ENCODE measurements around the gene PPP1R26.

The PPP1R26 gene

DNA sequence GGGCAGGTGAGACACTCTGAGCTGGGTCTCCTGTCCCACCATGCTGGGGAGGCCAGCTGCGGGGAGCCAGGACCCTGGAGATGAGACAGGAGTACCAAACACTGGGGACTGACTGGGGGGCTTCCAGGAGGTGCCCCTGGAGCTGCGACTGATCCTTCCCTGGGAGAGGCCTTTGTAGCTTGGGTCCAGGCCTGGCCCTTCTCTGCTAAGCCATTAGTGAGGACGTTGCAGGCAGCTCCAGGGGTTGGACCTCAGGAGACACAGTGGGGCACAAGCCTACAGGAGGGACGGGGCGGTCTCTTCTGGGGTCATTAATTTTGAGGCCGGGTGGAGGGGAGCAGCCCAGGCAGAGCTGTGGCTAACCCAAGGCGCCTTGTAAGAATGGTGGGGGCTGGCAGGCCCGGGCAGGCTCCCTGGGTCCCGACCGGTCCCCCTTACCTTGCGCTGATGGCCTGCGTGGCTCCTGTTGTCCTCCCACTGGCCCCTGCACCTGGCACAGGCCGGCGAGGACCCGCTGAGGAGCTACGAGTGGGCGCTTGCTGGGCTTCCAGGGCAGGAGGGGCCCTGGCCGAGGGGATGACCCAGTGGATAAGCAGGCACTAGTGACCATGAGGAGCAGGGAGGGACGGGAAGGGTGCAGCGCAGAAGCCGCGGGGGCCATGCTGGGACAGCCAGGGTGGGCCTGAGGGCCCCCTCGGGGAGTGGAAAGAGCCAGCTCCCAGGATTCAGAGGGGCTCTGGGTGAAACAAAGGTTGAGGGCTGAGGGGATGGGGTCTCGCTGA lies 26.0 kb downstream of the PPP1R26 start:
- Histone ChIP-seq H3K4me2 (ENCODE audit: insufficient read depth, low read length) (no peak overlapping the region), H3K4me1 (ENCODE audit: insufficient read depth, low read length) (peaks cover 16% of the 10 kb centered on the region), H3K9ac (ENCODE audit: low read depth, low read length) (no peak overlapping the region), H3K36me3 (ENCODE audit: insufficient read depth, low read length) (peaks cover 37% of the 10 kb centered on the region), H3K79me2 (ENCODE audit: insufficient read depth, low read length) (peaks cover 23% of the 10 kb centered on the region), H3K4me3 (ENCODE audit: low read depth in 1 of 2, low read length in 2 of 2) (no peak overlapping the region), H3K27me3 (ENCODE audit: insufficient read depth, low read length, poor library complexity) (no peaks in the 10 kb centered on the region), H4K20me1 (ENCODE audit: insufficient read depth, low read length) (peaks cover 46% of the 10 kb centered on the region), H3K27ac (ENCODE audit: low read length) (no peak overlapping the region), H3K9me3 (ENCODE audit: insufficient read depth, low read length, severe bottlenecking) (no peaks in the 10 kb centered on the region), H2AFZ (ENCODE audit: low read depth, low read length) (no peak overlapping the region)
- ATAC-seq (ENCODE audit: insufficient read depth, low read depth) (no peak), DNase-seq (no peak)
- TF ChIP-seq, protein P1, sequence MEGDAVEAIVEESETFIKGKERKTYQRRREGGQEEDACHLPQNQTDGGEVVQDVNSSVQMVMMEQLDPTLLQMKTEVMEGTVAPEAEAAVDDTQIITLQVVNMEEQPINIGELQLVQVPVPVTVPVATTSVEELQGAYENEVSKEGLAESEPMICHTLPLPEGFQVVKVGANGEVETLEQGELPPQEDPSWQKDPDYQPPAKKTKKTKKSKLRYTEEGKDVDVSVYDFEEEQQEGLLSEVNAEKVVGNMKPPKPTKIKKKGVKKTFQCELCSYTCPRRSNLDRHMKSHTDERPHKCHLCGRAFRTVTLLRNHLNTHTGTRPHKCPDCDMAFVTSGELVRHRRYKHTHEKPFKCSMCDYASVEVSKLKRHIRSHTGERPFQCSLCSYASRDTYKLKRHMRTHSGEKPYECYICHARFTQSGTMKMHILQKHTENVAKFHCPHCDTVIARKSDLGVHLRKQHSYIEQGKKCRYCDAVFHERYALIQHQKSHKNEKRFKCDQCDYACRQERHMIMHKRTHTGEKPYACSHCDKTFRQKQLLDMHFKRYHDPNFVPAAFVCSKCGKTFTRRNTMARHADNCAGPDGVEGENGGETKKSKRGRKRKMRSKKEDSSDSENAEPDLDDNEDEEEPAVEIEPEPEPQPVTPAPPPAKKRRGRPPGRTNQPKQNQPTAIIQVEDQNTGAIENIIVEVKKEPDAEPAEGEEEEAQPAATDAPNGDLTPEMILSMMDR (IDR thresholded peaks at IDR 0.05; ENCODE audit: borderline replicate concordance, extremely low read depth, low read length, poor library complexity, severe bottlenecking), result no peak
- TF ChIP-seq EZH2 (IDR thresholded peaks at IDR 0.05; ENCODE audit: borderline replicate concordance, low read depth, low read length, severe bottlenecking), result no peak

GRCh38 chr9:135506327-135507103 lies 26.9 kb downstream of the PPP1R26 start:
- Histone ChIP-seq H3K9me3 (ENCODE audit: insufficient read depth, low read length, severe bottlenecking) (no peaks in the 10 kb centered on the region), H3K79me2 (ENCODE audit: insufficient read depth, low read length) (peaks cover 13% of the 10 kb centered on the region), H3K4me1 (ENCODE audit: insufficient read depth, low read length) (peaks cover 14% of the 10 kb centered on the region), H2AFZ (ENCODE audit: low read depth, low read length) (no peak overlapping the region), H3K4me3 (ENCODE audit: low read depth in 1 of 2, low read length in 2 of 2) (no peak overlapping the region), H3K36me3 (ENCODE audit: insufficient read depth, low read length) (peaks cover 37% of the 10 kb centered on the region), H3K4me2 (ENCODE audit: insufficient read depth, low read length) (no peak overlapping the region), H4K20me1 (ENCODE audit: insufficient read depth, low read length) (peaks cover 40% of the 10 kb centered on the region), H3K9ac (ENCODE audit: low read depth, low read length) (no peak overlapping the region), H3K27me3 (ENCODE audit: insufficient read depth, low read length, poor library complexity) (no peaks in the 10 kb centered on the region), H3K27ac (ENCODE audit: low read length) (no peak overlapping the region)
- no peak for TF ChIP-seq EZH2 (IDR thresholded peaks at IDR 0.05; ENCODE audit: borderline replicate concordance, low read depth, low read length, severe bottlenecking)
- TF ChIP-seq, protein P1 (IDR thresholded peaks at IDR 0.05; ENCODE audit: borderline replicate concordance, extremely low read depth, low read length, poor library complexity, severe bottlenecking), result no peak
- ATAC-seq (ENCODE audit: insufficient read depth, low read depth), result no peak
- DNase-seq, result no peak

DNA sequence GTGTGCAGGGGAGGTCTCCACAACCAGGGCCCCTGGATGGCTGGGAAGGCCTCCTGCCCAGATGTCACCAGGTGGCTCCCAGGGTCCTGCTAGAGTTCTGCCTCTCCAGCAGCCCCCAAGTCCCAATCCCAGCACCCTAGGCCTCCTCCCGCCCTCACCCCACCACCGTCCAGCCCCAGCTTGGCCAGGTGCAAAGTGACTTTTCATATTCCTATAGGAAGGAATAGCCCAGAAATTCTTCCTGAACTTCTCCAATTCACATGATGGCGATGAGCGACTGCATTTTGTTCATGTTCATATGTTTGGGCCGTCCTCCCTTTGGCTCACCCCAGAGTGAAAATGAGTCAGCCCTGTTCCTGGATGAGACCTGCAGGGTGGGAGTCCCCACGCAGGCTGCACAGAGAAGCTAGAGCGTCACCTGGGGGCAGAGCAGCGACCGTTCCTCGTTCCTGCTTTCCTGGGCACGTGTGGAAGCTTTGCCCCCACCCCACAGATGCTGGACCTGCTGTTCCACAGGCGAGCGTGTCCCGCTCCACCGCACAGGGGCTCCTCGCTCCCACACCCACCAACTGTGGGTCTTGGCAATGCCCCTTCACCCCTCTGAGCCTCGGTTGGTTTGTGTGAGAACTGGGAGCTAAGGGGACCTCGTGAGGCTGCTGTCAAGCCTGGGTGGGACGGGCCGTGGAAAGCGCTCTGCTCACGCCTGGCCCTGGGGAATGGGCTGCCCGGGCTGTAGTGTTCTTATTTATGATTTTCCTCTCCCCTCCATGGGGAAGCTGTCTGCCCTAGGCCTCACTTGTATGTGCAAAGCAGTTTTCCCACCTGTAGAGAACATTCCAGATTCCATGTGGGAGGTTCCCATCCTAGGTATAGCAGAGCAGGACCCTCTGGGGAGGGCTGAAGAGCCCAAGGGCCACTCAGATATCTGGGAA lies 27.8 kb downstream of the PPP1R26 start:
- Histone ChIP-seq H3K27me3 (ENCODE audit: insufficient read depth, low read length, poor library complexity) (no peaks in the 10 kb centered on the region), H3K4me2 (ENCODE audit: insufficient read depth, low read length) (no peak overlapping the region), H4K20me1 (ENCODE audit: insufficient read depth, low read length) (peaks cover 31% of the 10 kb centered on the region), H3K4me3 (ENCODE audit: low read depth in 1 of 2, low read length in 2 of 2) (no peak overlapping the region), H3K9me3 (ENCODE audit: insufficient read depth, low read length, severe bottlenecking) (no peaks in the 10 kb centered on the region), H2AFZ (ENCODE audit: low read depth, low read length) (no peak overlapping the region), H3K27ac (ENCODE audit: low read length) (no peak overlapping the region), H3K36me3 (ENCODE audit: insufficient read depth, low read length) (peaks cover 29% of the 10 kb centered on the region), H3K9ac (ENCODE audit: low read depth, low read length) (no peak overlapping the region), H3K4me1 (ENCODE audit: insufficient read depth, low read length) (peaks cover 5% of the 10 kb centered on the region), H3K79me2 (ENCODE audit: insufficient read depth, low read length) (peaks cover 5% of the 10 kb centered on the region)
- TF ChIP-seq, protein P1 (IDR thresholded peaks at IDR 0.05; ENCODE audit: borderline replicate concordance, extremely low read depth, low read length, poor library complexity, severe bottlenecking), result no peak
- TF ChIP-seq EZH2 (IDR thresholded peaks at IDR 0.05; ENCODE audit: borderline replicate concordance, low read depth, low read length, severe bottlenecking), result no peak
- ATAC-seq (ENCODE audit: insufficient read depth, low read depth) (no peak), DNase-seq (no peak)
